ENCODE measurements around the gene GLRX. TPM values are rescaled to one million over a fixed set of nuclear protein-coding genes. Genes with fewer than 3 reads are reported as not detected.

Gene GLRX
- total RNA-seq, 4 donors from 2014 or later, result 52.2 to 148 (median 96.5) TPM

GRCh38 chr5:95808013-95808685 lies 14.4 kb downstream of the GLRX start:
- no peak for TF ChIP-seq CTCF (IDR thresholded peaks at IDR 0.05; ENCODE audit: low read depth)

- no peak for TF ChIP-seq CTCF (IDR thresholded peaks at IDR 0.05; ENCODE audit: low read depth)
Observed at GRCh38 chr5:95806687-95807086, 15.8 kb downstream of the GLRX start.

GRCh38 chr5:95804736-95805539 lies 17.6 kb downstream of the GLRX start:
- TF ChIP-seq CTCF (IDR thresholded peaks at IDR 0.05; ENCODE audit: low read depth), result no peak

GRCh38 chr5:95803271-95804148 lies 19.0 kb downstream of the GLRX start:
- TF ChIP-seq CTCF (IDR thresholded peaks at IDR 0.05; ENCODE audit: low read depth), result no peak

GRCh38 chr5:95801961-95802360 lies 20.6 kb downstream of the GLRX start:
- TF ChIP-seq CTCF (IDR thresholded peaks at IDR 0.05; ENCODE audit: low read depth), result no peak

GRCh38 chr5:95801532-95801931 lies 21.0 kb downstream of the GLRX start:
- no peak for TF ChIP-seq CTCF (IDR thresholded peaks at IDR 0.05; ENCODE audit: low read depth)

GRCh38 chr5:95800553-95800952 lies 22.0 kb downstream of the GLRX start:
- no peak for TF ChIP-seq CTCF (IDR thresholded peaks at IDR 0.05; ENCODE audit: low read depth)
